Measurements from ENCODE around the gene SDR39U1.
A peak's percentile ranks its signal among the peaks of the same experiment; 100 is the strongest.

Gene SDR39U1

GRCh38 chr14:24408764-24409163 lies 33.8 kb downstream of the SDR39U1 start:
- DNase-seq, result no peak

- DNase-seq, result no peak
Measured at GRCh38 chr14:24407608-24408325, 34.8 kb downstream of the SDR39U1 start.

- no peak for DNase-seq
Measured at GRCh38 chr14:24406416-24406815, 36.2 kb downstream of the SDR39U1 start.

GRCh38 chr14:24404814-24405213 lies 37.8 kb downstream of the SDR39U1 start:
- no peak for DNase-seq

GRCh38 chr14:24403294-24403998 lies 39.1 kb downstream of the SDR39U1 start:
- no peak for DNase-seq

GRCh38 chr14:24401810-24402702 lies 40.5 kb downstream of the SDR39U1 start:
- DNase-seq, result no peak

GRCh38 chr14:24399999-24400718 lies 42.4 kb downstream of the SDR39U1 start:
- DNase-seq, result no peak

GRCh38 chr14:24399447-24399822 lies 43.1 kb downstream of the SDR39U1 start:
- DNase-seq, result no peak

- peak; percentile 20 for DNase-seq
Measured at GRCh38 chr14:24398653-24399446, 43.7 kb downstream of the SDR39U1 start, which contains the start of gene NYNRIN. NYNRIN (plus strand) TSS chr14:24399003; CDS start chr14:24399247, 244 bp downstream.

- DNase-seq, result no peak
Measured at GRCh38 chr14:24398293-24398652, 44.3 kb downstream of the SDR39U1 start.

GRCh38 chr14:24397639-24398292 lies 44.8 kb downstream of the SDR39U1 start:
- no peak for DNase-seq

- DNase-seq, result no peak
Measured at GRCh38 chr14:24395609-24396582, 46.7 kb downstream of the SDR39U1 start.

GRCh38 chr14:24394275-24394674 lies 48.3 kb downstream of the SDR39U1 start:
- DNase-seq, result no peak

- DNase-seq, result no peak
Measured at GRCh38 chr14:24392325-24393091, 50.1 kb downstream of the SDR39U1 start.

GRCh38 chr14:24390701-24391468 lies 51.7 kb downstream of the SDR39U1 start:
- DNase-seq, result no peak
